K562 (cell line): ENCODE measurements around the gene HNRNPH3. TPM values are rescaled to one million over a fixed set of nuclear protein-coding genes. Genes with fewer than 3 reads are reported as not detected.
A peak's percentile ranks its signal among the peaks of the same experiment; 100 is the strongest.

Experiments used
- CBFA2T2 ChIP-seq: fragments of 450-650 bp; conservative IDR thresholded peaks from 2 replicates; pipeline ENCODE4 v1.6.1; 2017; ENCODE audit warnings: mild to moderate bottlenecking
- CXXC5 ChIP-seq: fragments of 250-450 bp; sonication (Bioruptor Pico); IDR thresholded peaks from 2 replicates; pipeline ENCODE4 v1.8.0; 2022; ENCODE audit warnings: inconsistent platforms, mild to moderate bottlenecking, moderate library complexity
- EP300 ChIP-seq: IDR thresholded peaks from 2 replicates; pipeline ENCODE4 v1.6.1; 2012; ENCODE audit warnings: low read length, improper control_type of control experiment
- ETV5 ChIP-seq: sonication (generic); formaldehyde crosslinking; IDR thresholded peaks from 2 replicates; pipeline ENCODE4 v1.4.0; 2020; ENCODE audit warnings: low read depth, mild to moderate bottlenecking, missing genetic modification reagents
- FOS ChIP-seq: IDR thresholded peaks from 3 replicates; pipeline ENCODE4 v1.6.1; 2011; ENCODE audit not compliant: insufficient read length; ENCODE audit errors: extremely low read depth
- GABPA ChIP-seq: fragments of 200-800 bp; sonication (Bioruptor generic); conservative IDR thresholded peaks from 2 replicates; pipeline ENCODE4 v1.6.1; 2016; ENCODE audit warnings: low read depth, missing genetic modification characterization, missing compliant biosample characterization
- ILK ChIP-seq: fragments of 450-650 bp; IDR thresholded peaks from 2 replicates; pipeline ENCODE4 v1.6.1; 2016; ENCODE audit warnings: missing genetic modification characterization, low read depth, mild to moderate bottlenecking, missing compliant biosample characterization, moderate library complexity, borderline replicate concordance
- KLF6 ChIP-seq: fragments of 250-450 bp; sonication (Bioruptor Pico); IDR thresholded peaks from 2 replicates; pipeline ENCODE4 v1.4.0; 2020; ENCODE audit warnings: mild to moderate bottlenecking, moderate library complexity, borderline replicate concordance
- MYC ChIP-seq, 2 experiments: fragments of 250-450 bp in 1 of 2; sonication (Bioruptor Pico) in 1 of 2; IDR thresholded peaks; 2 replicates each; pipeline versions ENCODE4 v1.5.1 to v1.6.1; 2012 to 2021; ENCODE audit warnings: low read depth in 2 of 2, borderline replicate concordance in 1 of 2, improper control_type of control experiment in 1 of 2, low read length in 1 of 2, mild to moderate bottlenecking in 1 of 2, moderate library complexity in 1 of 2
- NFYB ChIP-seq: IDR thresholded peaks from 2 replicates; pipeline ENCODE4 v1.6.1; 2011; ENCODE audit warnings: mild to moderate bottlenecking, moderate library complexity; ENCODE audit not compliant: insufficient read length; ENCODE audit errors: extremely low read depth
- RBM25 ChIP-seq: fragments of 200-400 bp; formaldehyde crosslinking; IDR thresholded peaks from 2 replicates; pipeline ENCODE4 v1.6.1; 2018; ENCODE audit warnings: low read length, low read depth, moderate library complexity; ENCODE audit not compliant: severe bottlenecking
- ZC3H11A ChIP-seq: IDR thresholded peaks from 2 replicates; pipeline ENCODE4 v1.6.1; 2012; ENCODE audit warnings: low read depth, low read length, improper control_type of control experiment
- ZNF175 ChIP-seq: fragments of 200-800 bp; sonication (Bioruptor generic); IDR thresholded peaks from 2 replicates; pipeline ENCODE4 v1.6.1; 2016; ENCODE audit warnings: low read depth, mild to moderate bottlenecking, missing genetic modification characterization, missing compliant biosample characterization
- ZNF217 ChIP-seq: sonication (generic); formaldehyde crosslinking; IDR thresholded peaks from 2 replicates; pipeline ENCODE4 v1.8.0; 2022; ENCODE audit warnings: mild to moderate bottlenecking, missing genetic modification reagents
- ZNF253 ChIP-seq: fragments of 250-450 bp; sonication (Bioruptor Pico); conservative IDR thresholded peaks from 2 replicates; pipeline ENCODE4 v1.6.1; 2021; ENCODE audit warnings: mild to moderate bottlenecking
- ZNF282 ChIP-seq: sonication (generic); formaldehyde crosslinking; IDR thresholded peaks from 2 replicates; pipeline ENCODE4 v1.8.1; 2023; ENCODE audit warnings: missing genetic modification reagents
- ZNF316 ChIP-seq: fragments of 450-650 bp; IDR thresholded peaks from 2 replicates; pipeline ENCODE4 v1.6.1; 2016
- ZNF512 ChIP-seq: IDR thresholded peaks from 2 replicates; pipeline ENCODE4 v1.6.1; 2016; ENCODE audit warnings: missing genetic modification characterization, missing compliant biosample characterization
- polyA plus RNA-seq, 8 experiments: library from polyadenylated mRNA; depleted of rRNA in 4 of 8; stranded (reverse) in 5 of 8; unstranded in 3 of 8; fragments of >200 nt; fragmentation: Nextera tagmentation in 2 of 8; fragmentation: Illumina TruSeq in 1 of 8; extraction: Ambion mirVana in 2 of 8; extraction: Trizol in 1 of 8; gene quantifications; 2 replicates each; pipeline versions ENCODE4 v1.2.1 to v1.2.3, GENCODE V29; 2011 to 2014; ENCODE audit warnings: inconsistent platforms in 1 of 8, missing spikeins in 1 of 8
- total RNA-seq, 7 experiments: library from RNA; depleted of rRNA in 6 of 7; stranded (reverse); fragments of >200 nt in 6 of 7; fragmentation: Illumina TruSeq in 2 of 7; extraction: Trizol in 2 of 7; gene quantifications; 2 replicates each; pipeline versions ENCODE4 v1.2.1 to v1.2.3, GENCODE V29; 2011 to 2021; ENCODE audit warnings: low replicate concordance in 1 of 7
- TF ChIP-seq, protein P1 (sequence below): fragments of 200-400 bp; formaldehyde crosslinking; IDR thresholded peaks from 2 replicates; pipeline ENCODE4 v1.6.1; 2017; ENCODE audit warnings: mild to moderate bottlenecking, low read depth, low read length, moderate library complexity
- TF ChIP-seq, protein P2 (sequence below): fragments of 450-650 bp; IDR thresholded peaks from 2 replicates; pipeline ENCODE4 v1.6.1; 2017; ENCODE audit warnings: antibody characterized with exemption, mild to moderate bottlenecking

HNRNPH3 gene
- total and polyA plus RNA-seq, 9 of the 15 experiments (the other 6 are each of a cell fraction or from before 2014, with no cell fraction given) = 52.8 to 562 (median 152) TPM

DNA sequence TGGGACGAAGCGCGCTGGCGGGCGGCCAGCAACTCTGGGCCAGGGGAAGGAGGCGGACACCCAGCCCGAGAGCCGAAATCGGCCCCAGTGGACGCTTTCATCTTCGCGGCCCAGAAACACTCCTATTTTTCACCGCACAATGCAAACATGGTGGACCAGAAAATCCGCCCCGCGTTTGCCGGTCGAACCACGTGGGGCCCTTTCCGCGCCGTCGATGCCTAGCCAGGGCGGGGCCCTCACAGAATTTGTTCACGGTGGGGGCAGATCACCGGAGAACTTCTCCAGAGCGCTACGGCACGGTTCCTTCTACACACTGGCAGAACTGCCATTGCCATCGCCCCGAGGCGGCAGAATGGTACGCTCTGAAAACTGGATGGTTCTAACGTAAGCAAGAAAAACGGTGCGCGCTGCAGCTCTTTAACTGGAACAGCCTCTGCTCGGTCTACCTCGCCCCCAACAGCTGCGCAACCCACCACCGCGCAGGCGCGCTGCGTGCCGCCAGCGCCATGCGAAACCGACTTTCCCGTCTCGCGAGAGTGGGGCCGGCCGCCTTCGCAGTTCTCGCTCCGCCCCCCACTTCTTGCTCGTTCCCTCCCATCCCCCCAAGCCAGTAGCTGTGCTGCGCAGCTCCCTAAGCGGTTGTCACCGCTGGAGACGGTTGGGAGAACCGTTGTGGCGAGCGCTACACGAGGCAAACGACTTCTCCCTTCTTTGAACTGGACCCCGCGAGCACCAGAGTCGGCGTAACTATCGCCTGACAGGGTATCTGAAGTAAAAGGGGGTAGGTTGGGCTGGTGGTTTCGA, at the start of gene HNRNPH3 (continued):
- TF ChIP-seq, protein P1, sequence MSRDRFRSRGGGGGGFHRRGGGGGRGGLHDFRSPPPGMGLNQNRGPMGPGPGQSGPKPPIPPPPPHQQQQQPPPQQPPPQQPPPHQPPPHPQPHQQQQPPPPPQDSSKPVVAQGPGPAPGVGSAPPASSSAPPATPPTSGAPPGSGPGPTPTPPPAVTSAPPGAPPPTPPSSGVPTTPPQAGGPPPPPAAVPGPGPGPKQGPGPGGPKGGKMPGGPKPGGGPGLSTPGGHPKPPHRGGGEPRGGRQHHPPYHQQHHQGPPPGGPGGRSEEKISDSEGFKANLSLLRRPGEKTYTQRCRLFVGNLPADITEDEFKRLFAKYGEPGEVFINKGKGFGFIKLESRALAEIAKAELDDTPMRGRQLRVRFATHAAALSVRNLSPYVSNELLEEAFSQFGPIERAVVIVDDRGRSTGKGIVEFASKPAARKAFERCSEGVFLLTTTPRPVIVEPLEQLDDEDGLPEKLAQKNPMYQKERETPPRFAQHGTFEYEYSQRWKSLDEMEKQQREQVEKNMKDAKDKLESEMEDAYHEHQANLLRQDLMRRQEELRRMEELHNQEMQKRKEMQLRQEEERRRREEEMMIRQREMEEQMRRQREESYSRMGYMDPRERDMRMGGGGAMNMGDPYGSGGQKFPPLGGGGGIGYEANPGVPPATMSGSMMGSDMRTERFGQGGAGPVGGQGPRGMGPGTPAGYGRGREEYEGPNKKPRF = no peak
- TF ChIP-seq ZNF316 (no peak; the same call in 1 of the 2 replicates), GABPA (tag) (no peak), NFYB (no peak), RBM25 (peak; percentile 99), ILK (no peak), CBFA2T2 (no peak; the same call in 1 of the 2 replicates), ZNF512 (tag) (no peak), ZNF175 (CRISPR knock-in tag) (peak; percentile 65; the same call in 1 of the 2 replicates), MYC (IDR thresholded peaks at IDR 0.05; ENCODE audit: low read depth, low read length) (peak; percentile 93), MYC (CRISPR knock-in tag; IDR thresholded peaks at IDR 0.05; ENCODE audit: borderline replicate concordance, low read depth) (peak; percentile 97), ETV5 (CRISPR knock-in tag) (no peak), ZNF282 (CRISPR knock-in tag) (peak; percentile 92; the same call in 1 of the 2 replicates), CXXC5 (CRISPR knock-in tag) (peak; percentile 92), ZNF217 (no peak), FOS (no peak), ZNF253 (CRISPR knock-in tag) (no peak), ZC3H11A (no peak), EP300 (peak; percentile 42; the same call in 1 of the 2 replicates), KLF6 (CRISPR knock-in tag) (peak; percentile 81; the same call in 1 of the 2 replicates)
- TF ChIP-seq, protein P2, sequence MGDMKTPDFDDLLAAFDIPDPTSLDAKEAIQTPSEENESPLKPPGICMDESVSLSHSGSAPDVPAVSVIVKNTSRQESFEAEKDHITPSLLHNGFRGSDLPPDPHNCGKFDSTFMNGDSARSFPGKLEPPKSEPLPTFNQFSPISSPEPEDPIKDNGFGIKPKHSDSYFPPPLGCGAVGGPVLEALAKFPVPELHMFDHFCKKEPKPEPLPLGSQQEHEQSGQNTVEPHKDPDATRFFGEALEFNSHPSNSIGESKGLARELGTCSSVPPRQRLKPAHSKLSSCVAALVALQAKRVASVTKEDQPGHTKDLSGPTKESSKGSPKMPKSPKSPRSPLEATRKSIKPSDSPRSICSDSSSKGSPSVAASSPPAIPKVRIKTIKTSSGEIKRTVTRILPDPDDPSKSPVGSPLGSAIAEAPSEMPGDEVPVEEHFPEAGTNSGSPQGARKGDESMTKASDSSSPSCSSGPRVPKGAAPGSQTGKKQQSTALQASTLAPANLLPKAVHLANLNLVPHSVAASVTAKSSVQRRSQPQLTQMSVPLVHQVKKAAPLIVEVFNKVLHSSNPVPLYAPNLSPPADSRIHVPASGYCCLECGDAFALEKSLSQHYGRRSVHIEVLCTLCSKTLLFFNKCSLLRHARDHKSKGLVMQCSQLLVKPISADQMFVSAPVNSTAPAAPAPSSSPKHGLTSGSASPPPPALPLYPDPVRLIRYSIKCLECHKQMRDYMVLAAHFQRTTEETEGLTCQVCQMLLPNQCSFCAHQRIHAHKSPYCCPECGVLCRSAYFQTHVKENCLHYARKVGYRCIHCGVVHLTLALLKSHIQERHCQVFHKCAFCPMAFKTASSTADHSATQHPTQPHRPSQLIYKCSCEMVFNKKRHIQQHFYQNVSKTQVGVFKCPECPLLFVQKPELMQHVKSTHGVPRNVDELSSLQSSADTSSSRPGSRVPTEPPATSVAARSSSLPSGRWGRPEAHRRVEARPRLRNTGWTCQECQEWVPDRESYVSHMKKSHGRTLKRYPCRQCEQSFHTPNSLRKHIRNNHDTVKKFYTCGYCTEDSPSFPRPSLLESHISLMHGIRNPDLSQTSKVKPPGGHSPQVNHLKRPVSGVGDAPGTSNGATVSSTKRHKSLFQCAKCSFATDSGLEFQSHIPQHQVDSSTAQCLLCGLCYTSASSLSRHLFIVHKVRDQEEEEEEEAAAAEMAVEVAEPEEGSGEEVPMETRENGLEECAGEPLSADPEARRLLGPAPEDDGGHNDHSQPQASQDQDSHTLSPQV = peak; percentile 93
